HG03378 (cell line): ENCODE measurements around the gene TDP1.

ENCODE experiments used
- ATAC-seq: cut with Tn5 transposase; IDR thresholded peaks from one replicate; pipeline ENCODE4 v1.9.1; 2021; ENCODE audit warnings: mild to moderate bottlenecking, moderate library complexity; ENCODE audit not compliant: unreplicated experiment

The TDP1 gene

DNA sequence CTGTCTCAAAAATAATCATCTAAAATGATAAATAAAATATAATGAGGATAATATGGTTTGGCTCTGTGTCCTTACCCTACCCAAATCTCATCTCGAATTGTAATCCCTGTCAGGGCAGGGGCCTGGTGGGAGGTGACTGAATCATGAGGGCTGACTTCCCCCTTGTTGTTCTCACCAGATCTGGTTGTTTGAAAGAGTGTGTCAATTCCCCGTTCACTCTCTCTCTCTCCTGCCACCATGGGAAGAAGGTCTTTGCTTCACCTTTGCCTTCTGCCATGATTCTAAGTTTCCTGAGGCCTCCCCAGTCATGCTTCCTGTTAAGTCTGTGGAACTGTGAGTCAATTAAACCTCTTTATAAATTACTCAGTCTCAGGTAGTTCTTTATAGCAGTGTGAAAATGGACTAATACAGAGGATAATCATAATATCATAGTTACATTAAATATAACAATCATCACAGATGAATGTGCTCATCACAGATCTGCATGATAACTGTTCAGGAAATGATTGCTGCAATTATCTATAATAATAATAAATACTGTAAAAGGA, 13.8 kb upstream of the TDP1 start:
- no peak for ATAC-seq

DNA sequence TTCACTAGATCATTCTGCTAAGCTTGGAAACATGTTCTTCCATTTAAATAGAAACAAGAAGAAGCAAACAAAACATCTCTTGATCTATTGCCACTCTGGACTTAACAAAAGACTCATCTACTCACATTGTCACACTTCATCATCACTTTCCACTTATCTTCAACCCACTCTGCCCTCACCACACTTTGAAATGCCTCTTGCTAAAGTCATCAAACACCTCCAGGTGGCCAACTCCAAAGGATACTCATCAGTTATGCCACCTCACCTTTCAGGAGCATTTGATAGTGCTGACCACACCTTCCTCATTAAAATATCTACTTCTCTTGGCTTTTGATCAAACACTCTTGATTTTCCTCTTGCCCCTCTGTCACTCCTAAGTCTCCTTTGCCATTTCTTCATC, 8.4 kb upstream of the TDP1 start:
- no peak for ATAC-seq

DNA sequence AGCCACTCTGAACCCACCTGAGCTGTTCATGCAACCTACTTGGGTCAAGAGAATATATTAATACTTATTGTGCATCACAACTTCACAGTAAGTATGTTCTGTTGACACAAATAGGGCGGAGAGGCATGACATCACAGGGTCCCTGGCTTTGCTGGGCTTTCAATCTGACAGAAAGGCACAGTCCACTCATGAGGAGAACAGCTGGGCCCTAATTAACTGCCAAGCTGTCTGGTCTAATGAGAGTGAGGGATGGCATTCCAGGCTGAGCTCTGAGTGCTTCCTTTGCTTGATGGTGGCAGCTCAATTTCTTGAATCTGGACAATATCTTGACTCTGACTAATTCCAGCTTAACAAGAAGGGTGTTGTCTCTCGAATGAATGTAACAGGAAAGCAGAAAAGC, 3.2 kb upstream of the TDP1 start:
- ATAC-seq: no peak

DNA sequence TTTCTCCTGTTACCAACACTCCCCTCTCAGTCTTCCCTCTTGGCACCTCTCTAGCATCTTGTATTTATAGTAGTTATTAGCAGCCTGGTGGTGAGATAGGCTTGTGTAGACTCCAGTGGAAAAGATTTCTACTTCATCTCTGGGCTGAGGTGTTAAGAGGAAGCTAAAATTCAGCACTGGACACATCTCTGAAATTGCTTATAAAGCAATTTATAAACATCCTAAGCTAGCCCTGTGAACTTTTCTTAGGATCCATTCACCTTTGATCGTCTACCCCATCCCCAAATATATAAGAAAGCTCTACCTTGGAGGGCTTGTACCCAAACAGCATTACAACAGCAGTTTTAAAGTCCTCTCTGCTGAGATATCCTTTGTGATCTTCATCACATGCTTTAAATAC, 2.1 kb upstream of the TDP1 start:
- no peak for ATAC-seq

DNA sequence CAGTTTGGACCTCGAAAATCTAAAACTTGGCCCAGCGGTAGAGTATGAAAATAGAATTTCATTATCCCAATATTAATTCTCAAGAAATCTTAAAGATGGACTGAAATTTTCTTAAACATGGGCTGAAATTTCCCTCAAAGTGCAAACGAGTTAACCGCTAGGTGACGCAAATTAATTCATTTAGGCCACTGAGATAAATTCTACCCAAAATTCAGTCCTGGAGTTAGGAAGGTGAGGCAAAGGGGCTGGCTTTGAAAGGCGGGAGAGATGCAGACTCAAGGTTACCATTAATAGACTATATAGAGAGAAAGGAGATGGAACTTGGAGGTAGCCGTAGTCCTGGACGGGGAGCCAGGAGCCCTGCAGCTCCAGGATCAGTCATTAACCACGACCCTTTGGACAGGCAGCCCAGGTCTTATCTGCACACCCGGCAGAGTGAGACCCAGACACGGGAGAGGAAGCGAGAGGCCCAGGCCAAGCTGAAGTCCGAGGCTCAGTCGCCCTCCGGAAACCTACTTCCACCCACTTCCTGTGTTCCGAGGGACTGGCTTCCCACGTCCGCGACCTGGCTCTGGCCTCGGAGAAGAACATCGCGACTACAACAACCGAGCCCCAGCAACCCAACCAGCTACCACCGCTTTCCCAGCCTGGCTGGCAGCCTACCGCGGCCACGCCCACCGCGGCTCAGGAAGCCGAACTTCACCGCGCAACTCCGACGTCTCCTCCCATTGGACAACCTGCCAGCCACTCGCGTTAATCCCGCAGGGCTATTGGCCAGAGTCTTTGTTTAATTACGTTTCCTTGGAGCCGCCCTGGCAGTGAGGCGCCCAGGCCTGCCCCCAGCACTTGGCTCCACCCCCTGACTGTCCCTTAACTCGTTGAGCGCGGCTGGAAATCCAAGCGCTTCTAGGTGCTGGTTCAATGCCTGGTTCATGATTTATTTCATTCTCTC, 1.4 kb upstream of the TDP1 start, which contains the start of gene EFCAB11:
Gene EFCAB11 (minus strand): TSS at position 661 of the 952 bp plus-strand sequence. CDS start 70 bp downstream, at position 591.
- ATAC-seq: peak; percentile 90

DNA sequence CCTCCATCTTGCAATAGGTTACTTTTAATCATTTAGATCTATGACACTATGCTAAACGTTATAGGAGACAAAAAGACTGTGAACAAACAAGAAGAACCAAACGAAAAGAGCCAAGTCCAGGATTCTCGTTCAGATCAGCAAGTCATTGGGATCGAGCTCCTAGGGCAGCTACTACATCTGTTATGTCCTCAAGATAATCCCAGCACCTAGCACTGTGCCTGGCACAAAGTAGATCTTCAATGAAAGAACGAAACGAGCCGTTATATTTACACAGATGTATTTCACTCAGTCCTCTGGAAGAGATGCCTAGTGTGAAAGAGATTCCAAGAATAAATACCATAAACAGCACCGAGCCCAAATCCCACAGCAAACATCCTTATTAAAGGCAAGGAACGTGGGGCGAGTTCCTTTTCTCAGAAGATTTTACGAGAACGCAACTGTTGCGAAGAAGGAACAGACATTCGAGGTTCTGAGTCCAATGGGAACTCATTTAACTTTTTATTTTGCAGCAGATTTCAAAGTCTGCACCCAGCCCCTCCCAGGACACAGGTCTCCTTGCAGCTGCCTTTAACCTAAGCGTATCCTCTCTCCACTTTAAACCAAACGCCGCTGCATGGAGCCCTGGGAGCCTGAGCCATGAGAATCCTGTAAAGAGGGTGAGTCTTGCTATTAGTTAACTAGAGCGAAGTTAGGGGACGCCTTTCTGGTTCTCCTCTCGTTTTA, 544 bp upstream of the TDP1 start:
- peak; percentile 10 for ATAC-seq

DNA sequence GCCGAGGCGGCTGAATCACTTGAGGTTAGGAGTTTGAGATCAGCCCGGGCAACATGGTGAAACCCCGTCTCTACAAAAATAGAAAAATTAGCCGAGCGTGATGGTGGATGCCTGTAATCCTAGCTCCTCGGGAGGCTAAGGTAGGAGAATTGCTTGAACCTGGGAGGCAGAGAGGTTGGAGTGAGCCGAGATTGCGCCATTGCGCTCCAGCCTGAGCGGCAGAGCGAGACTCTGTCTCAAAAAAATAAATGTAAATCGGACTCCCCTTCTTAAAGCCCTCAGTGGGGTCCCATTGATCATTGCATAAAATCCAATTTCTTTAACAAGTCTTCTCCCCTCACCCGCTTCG, 908 bp downstream of the TDP1 start:
- ATAC-seq: no peak

DNA sequence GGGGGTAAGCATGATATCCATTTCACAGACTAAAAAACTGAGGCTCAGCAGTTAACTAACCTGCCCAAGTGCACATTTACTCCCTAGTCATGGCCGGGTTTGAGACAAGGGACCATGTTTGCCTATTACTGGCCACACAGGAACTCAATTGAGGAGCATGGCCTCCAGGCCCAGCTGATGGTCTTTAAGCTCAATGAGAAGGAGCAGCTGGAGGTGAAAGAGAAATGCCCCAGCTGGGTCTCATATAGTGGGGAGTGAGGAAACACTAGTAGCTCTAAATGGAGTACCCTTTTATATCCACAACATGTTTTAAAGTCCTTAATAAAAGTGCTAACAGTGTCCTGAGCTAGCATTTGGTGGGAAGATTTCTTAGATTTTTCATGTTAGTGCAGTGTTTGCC, 1.6 kb downstream of the TDP1 start:
- ATAC-seq: no peak

DNA sequence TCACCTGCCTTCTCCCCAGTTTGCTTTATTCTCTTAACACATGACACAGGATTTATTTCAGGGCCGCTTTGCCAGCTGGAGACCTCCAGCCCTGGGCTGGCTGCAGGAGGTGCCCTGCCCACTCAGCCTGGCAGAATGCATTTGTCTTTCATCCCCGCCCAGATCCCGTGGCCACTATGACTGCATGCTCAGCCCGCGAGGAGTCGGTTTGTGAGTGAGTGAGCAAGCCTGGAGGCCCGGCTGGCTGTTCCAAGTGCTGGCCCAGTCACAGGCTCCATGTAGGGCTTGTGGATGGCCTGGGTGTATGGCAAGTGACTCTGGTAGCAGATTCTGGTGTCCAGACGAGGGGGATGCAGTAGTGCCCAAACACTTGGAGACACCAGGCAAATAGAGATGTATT, 2.1 kb downstream of the TDP1 start:
- ATAC-seq: no peak

DNA sequence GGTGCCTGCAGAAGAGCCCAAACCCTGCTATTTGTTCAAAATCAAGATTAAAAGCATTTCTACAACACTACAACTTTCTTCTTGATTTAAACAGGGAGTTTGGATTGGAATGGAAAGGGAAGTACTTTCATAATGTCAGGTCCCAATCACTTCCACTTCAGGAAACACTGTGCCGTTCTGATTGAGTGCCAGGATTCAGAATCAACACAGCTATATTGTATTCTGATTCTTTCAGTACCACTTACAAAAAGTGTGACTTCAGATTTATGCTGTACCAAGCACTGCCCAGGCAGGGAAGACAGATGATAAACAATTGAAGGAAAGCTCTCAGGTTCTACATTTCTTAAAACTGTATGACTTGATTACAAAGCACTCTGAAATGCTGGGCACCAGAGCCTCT, 3.2 kb downstream of the TDP1 start:
- no peak for ATAC-seq

DNA sequence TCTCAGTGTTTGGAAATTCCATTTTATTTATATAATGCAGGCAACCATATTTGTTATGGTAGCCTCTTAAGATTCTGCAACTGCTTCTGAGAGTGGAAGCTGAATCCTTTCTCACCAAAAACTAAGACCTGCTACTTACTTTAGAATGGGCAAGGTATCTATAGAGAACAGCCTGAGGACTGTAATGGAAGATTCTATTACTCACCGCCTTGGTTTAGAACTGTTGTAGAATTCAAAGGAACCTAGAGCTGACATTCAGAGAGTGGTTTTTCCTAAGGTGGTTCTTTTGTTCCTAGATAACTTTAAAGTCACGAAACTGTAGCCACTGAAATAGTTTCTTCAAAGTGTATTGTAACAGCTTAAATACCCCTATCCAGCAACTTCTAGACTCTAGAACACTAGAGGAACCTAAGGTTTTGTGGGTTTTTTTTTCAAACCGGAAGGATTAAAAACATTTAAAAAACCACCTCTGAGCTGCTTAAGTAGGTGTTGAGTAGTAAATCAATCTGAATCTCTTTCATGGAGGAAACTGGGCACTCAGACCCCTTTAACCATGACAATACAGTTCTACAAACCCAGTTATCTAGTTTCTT, 4.2 kb downstream of the TDP1 start:
- no peak for ATAC-seq

DNA sequence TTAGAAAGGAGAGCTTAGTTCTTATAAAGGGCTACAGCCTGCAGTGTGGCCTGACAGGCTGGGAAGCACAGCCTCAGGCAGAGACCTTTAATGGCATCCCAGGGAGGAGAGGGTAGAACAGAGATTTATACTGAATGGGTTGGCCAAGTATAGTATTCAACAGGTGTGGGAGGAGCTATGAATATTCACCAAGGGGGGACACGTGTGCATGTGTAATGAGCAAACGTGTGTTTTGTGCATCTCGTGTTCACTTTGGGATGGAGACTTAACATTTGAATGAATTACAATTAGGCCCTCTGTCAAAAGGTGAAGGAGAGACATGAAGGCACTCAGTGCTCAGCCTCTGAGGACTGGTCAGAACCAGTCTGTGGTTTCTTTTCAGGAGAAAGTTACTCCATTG, 5.2 kb downstream of the TDP1 start:
- ATAC-seq: no peak

DNA sequence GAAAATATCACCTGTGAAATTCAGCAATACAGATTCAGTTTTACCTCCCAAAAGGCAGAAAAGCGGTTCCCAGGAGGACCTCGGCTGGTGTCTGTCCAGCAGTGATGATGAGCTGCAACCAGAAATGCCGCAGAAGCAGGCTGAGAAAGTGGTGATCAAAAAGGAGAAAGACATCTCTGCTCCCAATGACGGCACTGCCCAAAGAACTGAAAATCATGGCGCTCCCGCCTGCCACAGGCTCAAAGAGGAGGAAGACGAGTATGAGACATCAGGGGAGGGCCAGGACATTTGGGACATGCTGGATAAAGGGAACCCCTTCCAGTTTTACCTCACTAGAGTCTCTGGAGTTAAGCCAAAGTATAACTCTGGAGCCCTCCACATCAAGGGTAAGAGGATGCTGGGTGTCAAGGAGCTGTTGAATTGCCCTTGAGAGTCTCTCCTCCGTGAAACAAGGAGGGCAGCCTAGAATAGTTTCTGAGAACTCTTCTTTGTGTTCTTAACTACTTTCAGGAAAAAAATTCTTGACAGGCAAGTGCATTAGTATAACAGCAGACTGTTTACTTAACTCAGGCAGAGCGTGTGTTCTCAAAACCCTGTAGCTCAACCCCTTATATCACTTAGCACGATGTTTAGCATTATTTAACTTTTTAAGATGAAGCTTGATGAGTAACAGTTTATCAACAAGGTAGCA, 7.7 kb downstream of the TDP1 start:
- no peak for ATAC-seq

DNA sequence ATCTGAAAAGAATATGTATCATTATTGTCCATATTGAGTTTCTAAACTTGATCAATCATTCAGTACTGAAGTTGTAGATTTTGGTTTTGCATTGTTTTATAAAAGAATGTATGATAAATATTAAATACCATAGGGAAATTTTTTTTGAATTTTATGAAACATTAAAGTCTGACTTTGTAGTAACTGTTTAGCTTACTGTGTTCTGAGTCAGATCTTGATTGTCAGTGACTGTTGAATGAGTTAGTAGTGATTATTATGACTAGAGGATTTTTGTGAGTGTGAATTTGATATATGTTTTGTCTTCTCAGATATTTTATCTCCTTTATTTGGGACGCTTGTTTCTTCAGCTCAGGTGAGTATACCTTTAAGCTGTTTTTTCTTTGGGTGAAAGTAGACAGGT, 10.1 kb downstream of the TDP1 start:
- no peak for ATAC-seq

DNA sequence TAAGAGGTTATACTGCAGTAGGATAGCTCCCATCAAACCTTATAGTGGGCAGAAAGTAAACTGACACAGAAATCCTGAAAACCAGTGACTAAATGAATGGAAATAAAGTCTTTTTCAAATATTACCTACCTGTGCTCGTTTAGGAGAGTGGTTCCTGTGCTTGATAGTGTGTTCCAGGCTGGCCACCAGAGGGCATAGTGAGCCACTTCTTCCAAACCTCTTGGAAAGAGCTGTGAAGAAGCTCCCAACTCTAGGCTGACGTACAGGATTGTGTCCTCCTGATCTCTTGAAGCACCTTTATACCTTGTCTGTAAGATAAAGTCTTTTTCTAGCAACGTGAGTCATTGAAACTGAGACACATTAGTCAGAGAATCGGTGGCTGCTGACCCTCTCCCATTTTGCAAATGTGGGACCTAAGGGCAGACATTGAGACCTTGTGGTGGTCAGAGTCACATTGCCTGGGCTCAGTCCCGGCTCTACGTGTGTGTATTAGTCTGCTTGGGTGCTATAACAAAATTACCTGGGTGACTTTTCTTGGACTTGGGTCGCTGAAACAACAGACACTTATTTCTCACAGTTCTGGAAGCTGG, 17.6 kb downstream of the TDP1 start:
- ATAC-seq: peak; percentile 64

DNA sequence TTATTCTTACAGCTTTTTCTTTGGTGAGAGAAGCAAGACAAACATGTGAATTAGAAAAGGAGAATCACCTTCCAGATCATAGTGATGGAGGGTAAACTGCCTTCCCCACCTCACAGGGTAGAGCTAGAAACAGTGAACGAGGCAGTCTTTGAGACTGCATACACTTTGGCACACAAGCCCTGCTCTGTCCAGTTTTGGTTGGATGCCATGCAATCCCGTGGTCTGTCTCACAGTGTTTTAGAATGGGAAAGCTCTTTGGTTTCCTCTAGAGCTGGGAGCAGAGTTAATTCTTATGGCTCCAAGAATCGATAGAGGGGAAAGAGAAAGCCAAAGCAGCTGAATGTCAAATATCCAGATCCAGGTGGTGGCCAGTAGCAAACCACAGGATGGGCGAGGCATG, 21.9 kb downstream of the TDP1 start:
- no peak for ATAC-seq

DNA sequence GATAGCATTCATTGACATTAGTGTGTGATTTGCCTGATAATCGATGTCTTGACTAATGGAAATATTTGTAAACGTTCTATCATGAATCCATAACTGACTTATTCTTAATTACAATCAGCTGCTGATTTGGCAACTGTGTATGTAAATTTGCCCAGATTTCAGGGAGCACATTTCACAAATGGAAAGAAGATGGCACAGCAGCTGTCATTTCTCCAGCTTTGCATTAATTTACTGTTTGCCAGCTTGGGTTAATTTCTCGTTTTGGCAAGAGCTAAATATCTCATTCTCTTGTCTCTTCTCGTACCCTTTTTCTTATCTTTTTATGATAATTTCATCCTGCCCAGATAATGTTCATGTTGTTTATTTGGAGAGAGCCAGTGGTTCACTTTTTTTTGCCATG, 22.9 kb downstream of the TDP1 start:
- ATAC-seq: no peak

DNA sequence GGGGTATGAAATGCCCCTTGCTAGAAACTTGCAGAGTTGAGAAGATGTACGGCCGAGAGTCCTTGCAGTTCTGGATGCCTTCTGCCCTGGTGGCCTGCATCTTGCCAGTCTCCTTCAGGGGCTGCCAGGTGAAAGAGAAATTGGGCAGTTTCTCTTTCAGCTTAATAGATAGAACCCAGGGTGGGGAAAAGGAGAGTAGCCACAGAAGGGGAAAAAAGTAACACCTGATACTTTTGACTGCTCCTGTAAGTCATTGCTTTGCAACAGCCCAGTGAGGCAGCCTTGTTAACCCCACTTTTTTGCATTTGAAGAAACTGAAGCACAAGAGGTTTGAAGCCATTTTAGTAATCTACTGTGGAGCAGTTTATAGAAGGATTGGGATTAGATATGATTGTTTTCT, 27.6 kb downstream of the TDP1 start:
- no peak for ATAC-seq

DNA sequence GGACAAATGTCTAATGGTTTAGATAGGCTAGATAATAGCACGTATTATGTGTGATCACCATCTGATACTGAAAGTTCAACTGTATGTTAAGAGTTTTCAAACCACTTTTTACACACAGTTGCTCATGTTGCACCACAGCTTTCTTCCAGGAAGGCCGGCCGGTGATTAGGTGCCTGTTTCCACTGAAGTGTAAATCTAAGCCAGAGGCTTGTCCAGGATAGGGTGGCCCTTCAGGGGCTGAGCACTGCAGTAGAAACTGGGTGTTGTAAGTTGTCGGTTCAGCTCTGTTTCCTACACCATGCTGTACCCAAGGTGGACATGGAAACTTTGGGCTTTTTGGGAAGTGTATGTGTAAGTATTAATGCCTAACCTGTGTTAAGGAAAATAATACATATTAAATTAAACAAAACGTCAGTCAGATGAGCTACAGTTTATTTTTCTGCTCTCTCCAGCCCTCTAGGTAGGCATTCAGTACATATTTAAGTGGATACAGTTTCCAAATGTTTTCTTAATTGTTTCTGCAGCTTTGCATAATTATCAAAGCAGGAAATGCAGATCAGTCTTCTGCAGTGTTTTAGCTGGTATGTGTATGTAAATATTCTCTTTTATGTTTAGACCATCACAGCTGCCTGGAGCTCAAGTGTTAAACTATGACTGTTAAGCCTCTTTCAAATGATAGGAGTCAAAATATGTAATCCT, 30.9 kb downstream of the TDP1 start:
- ATAC-seq: no peak

DNA sequence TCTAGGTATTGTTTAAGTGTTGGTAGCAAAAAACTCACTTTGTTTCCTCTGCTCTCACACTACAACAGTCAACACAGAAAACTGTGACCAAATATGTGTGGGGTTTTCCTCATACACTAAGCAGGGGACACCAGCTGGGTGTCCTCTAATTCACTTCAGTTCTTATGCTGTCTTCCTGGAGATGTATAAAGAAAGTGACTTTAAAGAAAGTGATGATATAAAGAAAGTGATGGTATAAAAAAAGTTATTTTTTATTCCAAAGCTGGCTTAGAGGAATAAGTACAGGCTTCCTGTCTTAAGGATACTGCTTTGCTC, 31.4 kb downstream of the TDP1 start:
- ATAC-seq: no peak
